Measurements from ENCODE around the gene RTN4R.

DNA sequence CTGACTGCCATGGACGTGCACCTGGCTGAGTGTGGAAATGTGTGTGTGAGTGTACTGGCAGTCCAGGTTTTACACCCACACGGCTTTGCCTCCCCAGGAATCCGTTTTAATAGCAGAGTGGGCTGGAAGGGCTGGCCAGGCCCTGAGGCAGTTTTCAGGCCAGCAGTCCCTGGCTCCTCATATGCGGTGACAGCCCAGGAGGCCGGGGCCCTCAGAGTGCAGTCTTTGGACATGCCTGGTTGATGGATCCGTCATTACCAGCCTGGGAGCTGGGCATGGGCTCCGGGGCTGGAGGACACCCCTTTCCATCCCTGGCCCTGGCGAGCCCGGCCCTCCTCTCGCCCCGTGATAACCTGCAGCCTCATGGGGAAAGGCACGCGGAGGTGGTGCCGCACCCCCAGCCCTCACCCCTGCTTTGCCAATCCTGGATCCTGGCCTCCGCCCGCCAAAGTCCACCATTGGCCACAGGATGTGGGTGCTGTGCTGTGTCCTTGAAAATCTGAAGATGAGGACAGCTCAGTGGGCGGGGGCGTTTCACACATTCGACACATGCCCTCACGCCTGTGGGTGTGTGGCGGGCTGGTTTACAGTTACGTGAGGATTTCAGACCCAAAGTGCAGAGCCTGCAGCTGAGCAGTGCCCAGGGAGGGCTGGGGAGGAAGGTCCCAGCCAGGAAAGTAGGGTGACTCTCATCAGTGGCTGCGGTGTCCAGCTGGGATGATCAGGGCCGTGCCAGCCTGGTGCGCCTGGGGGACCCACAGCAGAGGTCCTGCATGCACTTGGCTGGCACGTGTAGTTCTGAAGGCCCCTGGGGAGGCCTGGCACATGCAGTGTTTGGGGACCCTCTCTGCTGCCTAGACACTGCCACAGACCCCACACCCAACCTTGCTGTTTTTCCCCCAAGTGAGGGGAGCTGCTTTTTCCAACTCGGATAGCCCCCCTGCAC is 55.1 kb downstream of the RTN4R start:
- TF ChIP-seq, protein P1, sequence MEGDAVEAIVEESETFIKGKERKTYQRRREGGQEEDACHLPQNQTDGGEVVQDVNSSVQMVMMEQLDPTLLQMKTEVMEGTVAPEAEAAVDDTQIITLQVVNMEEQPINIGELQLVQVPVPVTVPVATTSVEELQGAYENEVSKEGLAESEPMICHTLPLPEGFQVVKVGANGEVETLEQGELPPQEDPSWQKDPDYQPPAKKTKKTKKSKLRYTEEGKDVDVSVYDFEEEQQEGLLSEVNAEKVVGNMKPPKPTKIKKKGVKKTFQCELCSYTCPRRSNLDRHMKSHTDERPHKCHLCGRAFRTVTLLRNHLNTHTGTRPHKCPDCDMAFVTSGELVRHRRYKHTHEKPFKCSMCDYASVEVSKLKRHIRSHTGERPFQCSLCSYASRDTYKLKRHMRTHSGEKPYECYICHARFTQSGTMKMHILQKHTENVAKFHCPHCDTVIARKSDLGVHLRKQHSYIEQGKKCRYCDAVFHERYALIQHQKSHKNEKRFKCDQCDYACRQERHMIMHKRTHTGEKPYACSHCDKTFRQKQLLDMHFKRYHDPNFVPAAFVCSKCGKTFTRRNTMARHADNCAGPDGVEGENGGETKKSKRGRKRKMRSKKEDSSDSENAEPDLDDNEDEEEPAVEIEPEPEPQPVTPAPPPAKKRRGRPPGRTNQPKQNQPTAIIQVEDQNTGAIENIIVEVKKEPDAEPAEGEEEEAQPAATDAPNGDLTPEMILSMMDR (IDR thresholded peaks at IDR 0.05) = no peak
- TF ChIP-seq POLR2AphosphoS5 (IDR thresholded peaks at IDR 0.05; ENCODE audit: low read depth, low read length) (no peak), SIN3A (IDR thresholded peaks at IDR 0.05; ENCODE audit: borderline replicate concordance, insufficient read depth, low read depth, low read length) (no peak)
- TF ChIP-seq, protein P2, sequence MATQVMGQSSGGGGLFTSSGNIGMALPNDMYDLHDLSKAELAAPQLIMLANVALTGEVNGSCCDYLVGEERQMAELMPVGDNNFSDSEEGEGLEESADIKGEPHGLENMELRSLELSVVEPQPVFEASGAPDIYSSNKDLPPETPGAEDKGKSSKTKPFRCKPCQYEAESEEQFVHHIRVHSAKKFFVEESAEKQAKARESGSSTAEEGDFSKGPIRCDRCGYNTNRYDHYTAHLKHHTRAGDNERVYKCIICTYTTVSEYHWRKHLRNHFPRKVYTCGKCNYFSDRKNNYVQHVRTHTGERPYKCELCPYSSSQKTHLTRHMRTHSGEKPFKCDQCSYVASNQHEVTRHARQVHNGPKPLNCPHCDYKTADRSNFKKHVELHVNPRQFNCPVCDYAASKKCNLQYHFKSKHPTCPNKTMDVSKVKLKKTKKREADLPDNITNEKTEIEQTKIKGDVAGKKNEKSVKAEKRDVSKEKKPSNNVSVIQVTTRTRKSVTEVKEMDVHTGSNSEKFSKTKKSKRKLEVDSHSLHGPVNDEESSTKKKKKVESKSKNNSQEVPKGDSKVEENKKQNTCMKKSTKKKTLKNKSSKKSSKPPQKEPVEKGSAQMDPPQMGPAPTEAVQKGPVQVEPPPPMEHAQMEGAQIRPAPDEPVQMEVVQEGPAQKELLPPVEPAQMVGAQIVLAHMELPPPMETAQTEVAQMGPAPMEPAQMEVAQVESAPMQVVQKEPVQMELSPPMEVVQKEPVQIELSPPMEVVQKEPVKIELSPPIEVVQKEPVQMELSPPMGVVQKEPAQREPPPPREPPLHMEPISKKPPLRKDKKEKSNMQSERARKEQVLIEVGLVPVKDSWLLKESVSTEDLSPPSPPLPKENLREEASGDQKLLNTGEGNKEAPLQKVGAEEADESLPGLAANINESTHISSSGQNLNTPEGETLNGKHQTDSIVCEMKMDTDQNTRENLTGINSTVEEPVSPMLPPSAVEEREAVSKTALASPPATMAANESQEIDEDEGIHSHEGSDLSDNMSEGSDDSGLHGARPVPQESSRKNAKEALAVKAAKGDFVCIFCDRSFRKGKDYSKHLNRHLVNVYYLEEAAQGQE (IDR thresholded peaks at IDR 0.05; ENCODE audit: insufficient read depth in 1 of 2, low read depth in 2 of 2, low read length in 1 of 2) = no peak

Data from Panc1 (cell line).